Breast epithelium (tissue), 3 donors: ENCODE measurements around the gene OBSCN.

Experiments
- POLR2A ChIP-seq: fragments of 450-650 bp; IDR thresholded peaks from one replicate; pipeline ENCODE4 v1.6.1; 2016; ENCODE audit warnings: antibody characterized with exemption, mild to moderate bottlenecking, moderate library complexity
- TF ChIP-seq, protein P1 (sequence below), 3 donors: fragments of 450-650 bp; IDR thresholded peaks; one replicate each; pipeline ENCODE4 v1.5.1; 2016 to 2017; ENCODE audit warnings: antibody characterized with exemption in 3 of 3, mild to moderate bottlenecking in 3 of 3, moderate library complexity in 3 of 3

GRCh38 chr1:228240411-228241240 lies 32.8 kb downstream of the OBSCN start:
- TF ChIP-seq, protein P1, sequence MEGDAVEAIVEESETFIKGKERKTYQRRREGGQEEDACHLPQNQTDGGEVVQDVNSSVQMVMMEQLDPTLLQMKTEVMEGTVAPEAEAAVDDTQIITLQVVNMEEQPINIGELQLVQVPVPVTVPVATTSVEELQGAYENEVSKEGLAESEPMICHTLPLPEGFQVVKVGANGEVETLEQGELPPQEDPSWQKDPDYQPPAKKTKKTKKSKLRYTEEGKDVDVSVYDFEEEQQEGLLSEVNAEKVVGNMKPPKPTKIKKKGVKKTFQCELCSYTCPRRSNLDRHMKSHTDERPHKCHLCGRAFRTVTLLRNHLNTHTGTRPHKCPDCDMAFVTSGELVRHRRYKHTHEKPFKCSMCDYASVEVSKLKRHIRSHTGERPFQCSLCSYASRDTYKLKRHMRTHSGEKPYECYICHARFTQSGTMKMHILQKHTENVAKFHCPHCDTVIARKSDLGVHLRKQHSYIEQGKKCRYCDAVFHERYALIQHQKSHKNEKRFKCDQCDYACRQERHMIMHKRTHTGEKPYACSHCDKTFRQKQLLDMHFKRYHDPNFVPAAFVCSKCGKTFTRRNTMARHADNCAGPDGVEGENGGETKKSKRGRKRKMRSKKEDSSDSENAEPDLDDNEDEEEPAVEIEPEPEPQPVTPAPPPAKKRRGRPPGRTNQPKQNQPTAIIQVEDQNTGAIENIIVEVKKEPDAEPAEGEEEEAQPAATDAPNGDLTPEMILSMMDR (IDR thresholded peaks at IDR 0.05) = no peak
- no peak for TF ChIP-seq POLR2A
